Measurements from ENCODE around the gene MECP2. TPM values are rescaled to one million over a fixed set of nuclear protein-coding genes. Genes with fewer than 3 reads are reported as not detected.
A peak's percentile ranks its signal among the peaks of the same experiment; 100 is the strongest.

The MECP2 gene
- total RNA-seq, 1 experiment from 2014 or later: 52.8 TPM

DNA sequence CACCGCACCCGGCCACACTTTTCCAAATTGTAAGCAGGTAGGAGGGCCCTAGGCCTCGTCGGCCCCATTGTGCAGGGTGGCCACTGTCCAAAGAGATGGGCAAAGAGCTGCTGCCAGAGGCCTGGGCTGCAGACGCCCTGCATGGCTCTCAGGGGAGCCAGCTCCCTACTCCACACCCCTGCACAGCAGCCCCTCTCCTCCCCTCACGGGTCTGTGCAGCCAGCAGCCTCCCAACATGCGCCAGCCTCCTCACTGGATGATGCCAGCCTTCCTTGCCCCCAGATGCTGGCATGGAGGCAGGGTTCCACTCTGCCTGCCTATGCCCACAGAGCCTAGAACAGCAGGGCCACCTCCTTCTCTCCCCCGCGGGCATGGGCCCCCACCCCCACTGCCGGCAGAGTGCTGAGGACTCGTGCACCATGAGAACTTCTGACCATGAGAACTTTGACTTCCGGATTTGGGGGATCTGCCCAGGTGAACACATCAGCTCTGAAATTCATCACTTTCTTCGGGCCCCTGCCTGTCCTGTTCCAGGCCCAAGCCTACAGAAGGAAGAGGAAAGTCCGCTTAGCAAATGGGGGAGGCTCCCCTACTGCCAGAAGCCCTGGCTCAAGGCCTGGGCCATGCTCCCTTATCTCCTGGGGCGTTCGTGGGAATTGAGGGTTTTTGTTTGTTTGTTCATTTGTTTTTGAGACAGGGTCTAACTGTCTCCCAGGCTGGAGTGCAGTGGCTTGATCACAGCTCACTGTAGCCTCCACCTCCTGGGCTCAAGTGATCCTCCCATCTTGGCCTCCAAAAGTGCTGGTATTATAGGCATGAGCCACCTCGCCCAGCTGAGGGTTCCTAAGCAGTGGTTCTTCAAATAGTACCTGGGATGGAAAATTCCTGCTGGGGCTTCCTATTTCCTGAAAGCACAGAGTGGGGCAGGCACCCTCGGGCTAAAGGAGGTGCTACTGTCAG is 85.9 kb downstream of the MECP2 start:
- POLR2A ChIA-PET (ENCODE audit: low non-redundant PET): no interaction called here
- TF ChIP-seq EZH2 (IDR thresholded peaks at IDR 0.05; ENCODE audit: borderline replicate concordance, low read depth, low read length, poor library complexity, severe bottlenecking): no peak
- TF ChIP-seq, protein P1, sequence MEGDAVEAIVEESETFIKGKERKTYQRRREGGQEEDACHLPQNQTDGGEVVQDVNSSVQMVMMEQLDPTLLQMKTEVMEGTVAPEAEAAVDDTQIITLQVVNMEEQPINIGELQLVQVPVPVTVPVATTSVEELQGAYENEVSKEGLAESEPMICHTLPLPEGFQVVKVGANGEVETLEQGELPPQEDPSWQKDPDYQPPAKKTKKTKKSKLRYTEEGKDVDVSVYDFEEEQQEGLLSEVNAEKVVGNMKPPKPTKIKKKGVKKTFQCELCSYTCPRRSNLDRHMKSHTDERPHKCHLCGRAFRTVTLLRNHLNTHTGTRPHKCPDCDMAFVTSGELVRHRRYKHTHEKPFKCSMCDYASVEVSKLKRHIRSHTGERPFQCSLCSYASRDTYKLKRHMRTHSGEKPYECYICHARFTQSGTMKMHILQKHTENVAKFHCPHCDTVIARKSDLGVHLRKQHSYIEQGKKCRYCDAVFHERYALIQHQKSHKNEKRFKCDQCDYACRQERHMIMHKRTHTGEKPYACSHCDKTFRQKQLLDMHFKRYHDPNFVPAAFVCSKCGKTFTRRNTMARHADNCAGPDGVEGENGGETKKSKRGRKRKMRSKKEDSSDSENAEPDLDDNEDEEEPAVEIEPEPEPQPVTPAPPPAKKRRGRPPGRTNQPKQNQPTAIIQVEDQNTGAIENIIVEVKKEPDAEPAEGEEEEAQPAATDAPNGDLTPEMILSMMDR (conservative IDR thresholded peaks at IDR 0.05; ENCODE audit: low read depth, low read length): no peak
- intact Hi-C loops (cut with micrococcal nuclease; ENCODE audit: unreplicated experiment): loop anchor here (2.0 kb wide), 2 partner anchors 39 to 523 kb away; no protein-coding TSS in a partner anchor
- no peaks in the 10 kb centered on the region for H3K9me3 ChIP-seq (ENCODE audit: low read depth, low read length, poor library complexity, severe bottlenecking)
- H3K4me1 ChIP-seq (ENCODE audit: insufficient read depth, low read length, poor library complexity, severe bottlenecking): no peaks in the 10 kb centered on the region
- no peak for DNase-seq (ENCODE audit: low spot score)
- peaks cover 16% of the 10 kb centered on the region for H3K36me3 ChIP-seq (ENCODE audit: insufficient read depth, low read length, poor library complexity, severe bottlenecking)
- no TSS peak for BruUV-seq (replicated peaks)
- H3K27me3 ChIP-seq (replicated peaks; ENCODE audit: insufficient read depth, low read depth, low read length, poor library complexity): no peaks in the 10 kb centered on the region
- H3K27ac ChIP-seq (ENCODE audit: low read depth, low read length, poor library complexity, severe bottlenecking): no peak overlapping the region
- CTCF ChIA-PET: no interaction called here
- no peak overlapping the region for H3K4me3 ChIP-seq (ENCODE audit: low read depth, low read length, poor library complexity, severe bottlenecking)

DNA sequence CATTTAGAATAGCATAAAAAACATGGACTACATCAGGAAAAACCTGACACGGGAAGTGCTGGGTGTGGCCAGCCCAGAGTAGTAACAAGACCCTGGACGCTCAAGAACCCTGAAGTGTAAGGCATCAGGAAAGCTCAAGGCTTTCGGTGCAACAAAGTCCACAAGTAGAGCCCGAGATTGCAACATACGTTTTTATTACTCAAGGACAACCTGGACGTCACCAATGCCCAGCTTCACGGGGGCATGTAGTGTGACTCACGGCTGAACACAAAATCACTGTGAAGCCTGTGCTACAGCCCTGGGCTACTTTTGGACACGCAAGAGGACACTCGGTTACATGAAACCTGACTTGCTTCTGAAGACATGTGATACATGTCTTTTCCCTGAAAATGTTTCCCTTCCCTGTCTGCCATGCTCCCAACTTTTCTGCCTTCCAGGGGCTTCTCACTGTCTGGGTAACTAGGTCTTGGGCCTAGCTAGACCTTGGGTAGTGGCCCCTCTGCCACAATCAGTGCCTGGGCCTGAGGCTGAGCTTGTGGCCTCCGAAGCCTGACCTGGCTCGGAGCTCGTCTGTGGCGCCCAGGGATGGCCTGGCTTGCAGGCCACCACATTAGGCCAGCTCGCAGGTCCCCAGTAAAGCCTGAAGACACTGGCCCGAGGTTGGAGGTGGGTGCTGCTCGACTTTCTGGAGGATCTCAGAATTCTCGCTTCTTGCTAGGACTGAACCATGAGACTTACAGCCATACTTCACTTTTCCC is 87.0 kb downstream of the MECP2 start:
- BruUV-seq (replicated peaks): TSS peak; percentile 78
- Histone ChIP-seq H3K4me3 (ENCODE audit: low read depth, low read length, poor library complexity, severe bottlenecking) (no peak overlapping the region), H3K4me1 (ENCODE audit: insufficient read depth, low read length, poor library complexity, severe bottlenecking) (no peaks in the 10 kb centered on the region), H3K27ac (ENCODE audit: low read depth, low read length, poor library complexity, severe bottlenecking) (no peak overlapping the region), H3K27me3 (replicated peaks; ENCODE audit: insufficient read depth, low read depth, low read length, poor library complexity) (no peaks in the 10 kb centered on the region), H3K9me3 (ENCODE audit: low read depth, low read length, poor library complexity, severe bottlenecking) (no peaks in the 10 kb centered on the region), H3K36me3 (ENCODE audit: insufficient read depth, low read length, poor library complexity, severe bottlenecking) (peaks cover 7% of the 10 kb centered on the region)
- POLR2A ChIA-PET (ENCODE audit: low non-redundant PET): no interaction called here
- CTCF ChIA-PET: no interaction called here
- no peak for TF ChIP-seq EZH2 (IDR thresholded peaks at IDR 0.05; ENCODE audit: borderline replicate concordance, low read depth, low read length, poor library complexity, severe bottlenecking)
- TF ChIP-seq, protein P1 (conservative IDR thresholded peaks at IDR 0.05; ENCODE audit: low read depth, low read length): no peak
- intact Hi-C loops (cut with micrococcal nuclease; ENCODE audit: unreplicated experiment): no loop called here
- no peak for DNase-seq (ENCODE audit: low spot score)

- Histone ChIP-seq H3K27me3 (replicated peaks; ENCODE audit: insufficient read depth, low read depth, low read length, poor library complexity) (no peaks in the 10 kb centered on the region), H3K4me1 (ENCODE audit: insufficient read depth, low read length, poor library complexity, severe bottlenecking) (no peaks in the 10 kb centered on the region), H3K9me3 (ENCODE audit: low read depth, low read length, poor library complexity, severe bottlenecking) (no peaks in the 10 kb centered on the region), H3K4me3 (ENCODE audit: low read depth, low read length, poor library complexity, severe bottlenecking) (no peak overlapping the region), H3K27ac (ENCODE audit: low read depth, low read length, poor library complexity, severe bottlenecking) (no peak overlapping the region), H3K36me3 (ENCODE audit: insufficient read depth, low read length, poor library complexity, severe bottlenecking) (peaks cover 4% of the 10 kb centered on the region)
- TF ChIP-seq EZH2 (IDR thresholded peaks at IDR 0.05; ENCODE audit: borderline replicate concordance, low read depth, low read length, poor library complexity, severe bottlenecking): no peak
- TF ChIP-seq, protein P1 (conservative IDR thresholded peaks at IDR 0.05; ENCODE audit: low read depth, low read length): no peak
- intact Hi-C loops (cut with micrococcal nuclease; ENCODE audit: unreplicated experiment): no loop called here
- CTCF ChIA-PET: no interaction called here
- no TSS peak for BruUV-seq (replicated peaks)
- POLR2A ChIA-PET (ENCODE audit: low non-redundant PET): no interaction called here
- no peak for DNase-seq (ENCODE audit: low spot score)
Observed at GRCh38 chrX:154008521-154008920, 89.0 kb downstream of the MECP2 start.
